Nephron (organoid): ENCODE results near the gene TFEC.
"Not testable (repeated sequence)": the region's sequence is repeated elsewhere in the genome, so short reads cannot be mapped to it uniquely, and the experiment has no call there.

Experiments
- H3K27ac Mint-ChIP-seq, 3 experiments: 2 replicates each; pipeline ENCODE4 v1.8.0; 2020; ENCODE audit warnings: mixed read lengths in 3 of 3, mild to moderate bottlenecking in 2 of 3, moderate library complexity in 1 of 3
- H3K27me3 Mint-ChIP-seq: 2 replicates; pipeline ENCODE4 v1.8.0; 2021; ENCODE audit warnings: low read depth, mild to moderate bottlenecking, moderate library complexity, mixed read lengths
- H3K36me3 Mint-ChIP-seq: 2 replicates; pipeline ENCODE4 v1.8.0; 2020; ENCODE audit warnings: low read depth, mixed read lengths
- H3K4me1 Mint-ChIP-seq: 2 replicates; pipeline ENCODE4 v1.8.0; 2020; ENCODE audit warnings: mixed read lengths
- H3K4me3 Mint-ChIP-seq, 3 experiments: 2 replicates each; pipeline ENCODE4 v1.8.0; 2020; ENCODE audit warnings: mild to moderate bottlenecking in 3 of 3, mixed read lengths in 3 of 3, moderate library complexity in 2 of 3
- H3K9me3 Mint-ChIP-seq: 2 replicates; pipeline ENCODE4 v1.8.0; 2020; ENCODE audit warnings: mixed read lengths
- CTCF ChIP-seq, 3 experiments: fragments of 200-600 bp; sonication (generic); IDR thresholded peaks; one replicate each; pipeline ENCODE4 v1.5.0; 2021; ENCODE audit warnings: antibody characterized with exemption in 3 of 3; ENCODE audit not compliant: unreplicated experiment in 3 of 3

Gene TFEC

DNA sequence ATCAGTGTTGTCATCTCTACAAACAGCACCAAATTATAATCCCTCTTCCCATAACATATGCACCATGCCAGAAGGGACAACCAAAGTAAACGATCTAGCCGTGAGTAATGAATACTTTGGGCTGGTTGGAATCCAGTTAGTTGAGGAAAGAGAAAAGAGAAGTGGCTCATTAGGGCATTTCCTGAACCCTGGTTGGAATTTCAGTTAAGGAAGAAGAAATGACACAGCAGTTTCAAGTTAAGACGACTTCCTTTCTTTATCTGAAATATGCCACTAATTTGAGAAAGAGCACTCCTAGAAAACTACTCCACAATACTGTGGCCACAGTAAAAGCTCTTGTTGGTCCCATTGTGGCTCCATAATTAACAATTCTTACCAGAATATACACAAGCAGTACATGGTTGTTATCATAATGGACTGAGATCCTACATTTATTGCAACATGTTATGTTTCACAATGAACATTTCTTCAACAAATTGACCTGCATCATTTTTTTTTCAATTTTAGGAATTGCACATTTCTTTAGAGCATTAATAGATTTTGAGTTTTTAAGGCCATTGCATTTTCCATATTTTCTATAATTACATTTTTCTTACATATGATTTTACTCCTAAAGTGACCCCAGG lies at the start of gene TFEC:
TFEC (minus strand) TSS at position 113 of the 626 bp plus-strand sequence. CDS start 46,322 bp downstream, outside the sequence.
- Mint-ChIP-seq H3K4me3 (no peak within 1 kb of the TSS), H3K9me3 (no peaks in the 10 kb centered on the region), H3K4me1 (no peaks in the 10 kb centered on the region), H3K27me3 (no peaks in the 10 kb centered on the region), H3K27ac (no peak within 1 kb of the TSS), H3K36me3 (no peaks in the 10 kb centered on the region)
- TF ChIP-seq CTCF (IDR thresholded peaks at IDR 0.05; ENCODE audit: unreplicated experiment in 3 of 3), result no peak

- H3K4me1 Mint-ChIP-seq, result no peaks in the 10 kb centered on the region
- no peak overlapping the region for H3K27ac Mint-ChIP-seq
- H3K27me3 Mint-ChIP-seq, result no peaks in the 10 kb centered on the region
- TF ChIP-seq CTCF (IDR thresholded peaks at IDR 0.05; ENCODE audit: unreplicated experiment in 3 of 3), result no peak
- H3K4me3 Mint-ChIP-seq, result no peak overlapping the region
- H3K36me3 Mint-ChIP-seq, result no peaks in the 10 kb centered on the region
- H3K9me3 Mint-ChIP-seq, result peaks cover 16% of the 10 kb centered on the region
Measured at GRCh38 chr7:116075351-116076145, 45.0 kb upstream of the TFEC start.

DNA sequence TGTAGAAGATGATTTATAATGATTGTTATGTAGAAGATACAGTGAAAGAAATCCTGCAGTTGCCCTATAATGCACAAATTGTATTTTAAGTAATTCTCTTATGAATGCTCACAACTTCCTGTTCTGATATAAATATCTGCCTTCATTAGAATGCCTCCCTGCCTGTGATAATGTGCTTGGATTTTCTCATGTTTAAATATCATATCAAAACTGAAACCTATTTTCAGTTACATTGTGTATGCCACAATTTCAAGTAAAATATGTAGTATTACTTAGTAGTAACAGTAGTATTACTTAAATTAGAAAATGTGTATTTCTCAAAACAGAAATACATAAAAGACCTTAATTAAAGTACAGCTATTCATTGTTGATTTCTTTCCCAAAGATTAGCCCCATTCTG lies 41.1 kb upstream of the TFEC start:
- Mint-ChIP-seq H3K27ac (no peak overlapping the region), H3K27me3 (no peaks in the 10 kb centered on the region), H3K4me1 (no peaks in the 10 kb centered on the region), H3K9me3 (peaks cover 3% of the 10 kb centered on the region), H3K4me3 (no peak overlapping the region), H3K36me3 (no peaks in the 10 kb centered on the region)
- TF ChIP-seq CTCF (IDR thresholded peaks at IDR 0.05; ENCODE audit: unreplicated experiment in 3 of 3), result no peak

DNA sequence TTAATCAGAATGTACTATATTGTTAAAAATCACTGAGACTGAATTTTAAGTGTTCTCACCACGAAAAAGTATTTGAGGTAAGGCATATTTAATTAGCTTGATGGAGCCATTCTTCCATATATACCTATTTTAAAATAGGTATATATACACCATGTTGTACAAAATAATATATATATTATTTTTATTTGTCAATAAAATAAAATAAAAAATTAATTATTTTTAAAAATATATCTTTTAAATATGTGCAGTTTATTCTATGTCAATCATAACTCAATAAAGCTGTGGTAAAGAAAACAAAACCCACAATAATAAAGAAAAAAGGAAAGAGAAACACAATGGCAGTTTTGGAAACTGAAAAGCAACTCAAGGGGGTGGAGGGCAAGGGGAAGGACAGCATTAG lies 33.6 kb upstream of the TFEC start:
- H3K4me3 Mint-ChIP-seq, result no peak overlapping the region
- H3K4me1 Mint-ChIP-seq, result no peaks in the 10 kb centered on the region
- H3K36me3 Mint-ChIP-seq, result no peaks in the 10 kb centered on the region
- TF ChIP-seq CTCF (IDR thresholded peaks at IDR 0.05; ENCODE audit: unreplicated experiment in 3 of 3), result no peak
- no peaks in the 10 kb centered on the region for H3K27me3 Mint-ChIP-seq
- no peak overlapping the region for H3K27ac Mint-ChIP-seq
- H3K9me3 Mint-ChIP-seq, result no peaks in the 10 kb centered on the region

DNA sequence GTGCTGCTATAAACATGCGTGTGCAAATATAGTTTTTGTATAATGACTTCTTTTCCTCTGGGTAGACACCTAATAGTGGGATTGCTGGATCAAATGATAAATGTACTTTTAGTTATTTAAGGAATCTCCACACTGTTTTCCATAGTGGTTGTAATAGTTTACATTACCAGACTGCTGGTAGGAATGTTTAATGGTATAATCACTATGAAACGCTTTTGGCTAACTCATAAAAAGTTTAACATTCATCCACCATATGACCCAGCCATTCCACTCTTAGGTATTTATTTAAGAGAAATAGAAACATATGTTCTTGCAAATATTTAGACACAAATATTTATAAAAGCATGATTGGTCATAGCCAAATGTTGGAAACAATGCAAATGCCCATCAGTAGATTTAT lies 32.1 kb upstream of the TFEC start:
- no peaks in the 10 kb centered on the region for H3K4me1 Mint-ChIP-seq
- no peak for TF ChIP-seq CTCF (IDR thresholded peaks at IDR 0.05; ENCODE audit: unreplicated experiment in 3 of 3)
- no peak overlapping the region for H3K27ac Mint-ChIP-seq
- no peaks in the 10 kb centered on the region for H3K36me3 Mint-ChIP-seq
- H3K27me3 Mint-ChIP-seq, result no peaks in the 10 kb centered on the region
- H3K9me3 Mint-ChIP-seq, result no peaks in the 10 kb centered on the region
- no peak overlapping the region for H3K4me3 Mint-ChIP-seq

DNA sequence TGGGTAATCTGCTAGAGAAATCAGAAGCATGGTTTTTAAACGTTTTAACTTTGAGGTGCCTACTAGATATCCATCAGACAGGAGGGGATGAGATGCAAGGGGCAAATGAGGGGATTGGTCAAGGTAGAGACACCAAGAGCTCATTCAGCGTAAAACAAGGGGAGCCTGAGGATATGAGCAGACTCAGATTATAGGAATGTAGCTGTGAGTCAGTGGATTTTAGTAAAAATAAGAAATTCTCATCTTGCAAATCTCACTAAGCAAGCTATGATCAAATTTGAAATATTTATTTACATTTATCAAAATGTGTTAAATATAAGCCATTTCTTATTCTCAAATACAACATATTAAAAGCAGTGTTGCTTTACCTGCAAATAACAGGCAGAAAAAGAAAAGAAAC lies 21.4 kb upstream of the TFEC start:
- H3K27ac Mint-ChIP-seq, result no peak overlapping the region
- no peaks in the 10 kb centered on the region for H3K36me3 Mint-ChIP-seq
- no peaks in the 10 kb centered on the region for H3K27me3 Mint-ChIP-seq
- no peak overlapping the region for H3K4me3 Mint-ChIP-seq
- no peak for TF ChIP-seq CTCF (IDR thresholded peaks at IDR 0.05; ENCODE audit: unreplicated experiment in 3 of 3)
- H3K4me1 Mint-ChIP-seq, result no peaks in the 10 kb centered on the region
- peaks cover 9% of the 10 kb centered on the region for H3K9me3 Mint-ChIP-seq

DNA sequence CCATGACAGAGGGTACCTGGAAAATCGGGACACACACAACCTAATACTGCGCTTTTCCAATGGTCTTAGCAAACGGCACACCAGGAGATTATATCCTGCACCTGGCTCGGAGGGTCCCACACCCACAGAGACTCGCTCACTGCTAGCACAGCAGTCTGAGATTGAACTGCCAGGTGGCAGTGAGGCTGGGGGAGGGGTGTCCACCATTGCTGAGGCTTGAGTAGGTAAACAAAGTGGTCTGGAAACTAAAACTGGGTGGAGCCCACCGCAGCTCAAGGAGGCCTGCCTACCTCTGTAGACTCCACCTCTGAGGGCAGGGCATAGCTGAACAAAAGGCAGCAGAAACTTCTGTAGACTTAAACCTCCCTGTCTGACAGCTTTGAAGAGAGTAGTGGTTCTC lies 16.7 kb upstream of the TFEC start:
- not testable (repeated sequence) for H3K27me3 Mint-ChIP-seq, H3K4me3 Mint-ChIP-seq, H3K27ac Mint-ChIP-seq, H3K36me3 Mint-ChIP-seq, H3K4me1 Mint-ChIP-seq
- H3K9me3 Mint-ChIP-seq, result peaks cover 12% of the 10 kb centered on the region
